Lower leg skin (tissue), 3 donors: ENCODE data around the gene INS.
"Not testable (repeated sequence)": the region's sequence is repeated elsewhere in the genome, so short reads cannot be mapped to it uniquely, and the experiment has no call there.

ENCODE experiments used
- POLR2A ChIP-seq, 2 donors: fragments of 450-650 bp; IDR thresholded peaks; one replicate each; pipeline ENCODE4 v1.6.1; 2016 to 2017; ENCODE audit warnings: antibody characterized with exemption in 2 of 2, mild to moderate bottlenecking in 1 of 2, moderate library complexity in 1 of 2
- TF ChIP-seq, protein P1 (sequence below), 3 donors: fragments of 450-650 bp; IDR thresholded peaks; one replicate each; pipeline ENCODE4 v1.5.1; 2016; ENCODE audit warnings: antibody characterized with exemption in 3 of 3, mild to moderate bottlenecking in 3 of 3, moderate library complexity in 2 of 3

DNA sequence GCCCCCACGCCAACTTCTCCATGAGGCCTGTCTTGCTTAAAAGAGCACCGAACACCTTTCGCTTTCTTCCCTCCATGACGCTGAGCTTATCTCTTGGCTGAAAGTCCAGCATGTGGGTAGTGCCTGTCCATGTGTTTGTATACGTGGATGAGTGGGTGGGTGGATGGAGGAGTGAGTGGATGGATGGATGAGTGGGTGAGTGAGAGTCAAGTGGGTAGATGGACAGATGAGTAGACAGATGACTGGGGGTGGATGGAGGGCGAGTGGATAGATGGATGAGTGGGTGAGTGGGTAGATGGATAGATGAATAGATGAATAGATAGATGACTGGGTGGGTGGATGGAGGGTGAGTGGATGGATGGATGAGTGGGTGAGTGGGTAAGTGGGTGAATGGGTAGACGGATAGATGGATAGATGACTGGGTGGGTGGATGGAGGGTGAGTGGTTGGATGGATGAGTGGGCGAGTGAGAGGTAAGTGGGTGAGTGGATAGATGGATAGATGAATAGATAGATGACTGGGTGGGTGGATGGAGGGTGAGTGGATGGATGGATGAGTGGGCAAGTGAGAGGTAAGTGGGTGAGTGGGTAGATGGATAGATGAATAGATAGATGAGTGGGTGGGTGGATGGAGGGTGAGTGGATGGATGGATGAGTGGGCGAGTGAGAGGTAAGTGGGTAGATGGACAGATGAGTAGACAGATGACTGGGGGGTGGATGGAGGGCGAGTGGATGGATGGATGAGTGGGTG lies 36.1 kb downstream of the INS start:
- TF ChIP-seq POLR2A (IDR thresholded peaks at IDR 0.05): not testable (repeated sequence)
- TF ChIP-seq, protein P1, sequence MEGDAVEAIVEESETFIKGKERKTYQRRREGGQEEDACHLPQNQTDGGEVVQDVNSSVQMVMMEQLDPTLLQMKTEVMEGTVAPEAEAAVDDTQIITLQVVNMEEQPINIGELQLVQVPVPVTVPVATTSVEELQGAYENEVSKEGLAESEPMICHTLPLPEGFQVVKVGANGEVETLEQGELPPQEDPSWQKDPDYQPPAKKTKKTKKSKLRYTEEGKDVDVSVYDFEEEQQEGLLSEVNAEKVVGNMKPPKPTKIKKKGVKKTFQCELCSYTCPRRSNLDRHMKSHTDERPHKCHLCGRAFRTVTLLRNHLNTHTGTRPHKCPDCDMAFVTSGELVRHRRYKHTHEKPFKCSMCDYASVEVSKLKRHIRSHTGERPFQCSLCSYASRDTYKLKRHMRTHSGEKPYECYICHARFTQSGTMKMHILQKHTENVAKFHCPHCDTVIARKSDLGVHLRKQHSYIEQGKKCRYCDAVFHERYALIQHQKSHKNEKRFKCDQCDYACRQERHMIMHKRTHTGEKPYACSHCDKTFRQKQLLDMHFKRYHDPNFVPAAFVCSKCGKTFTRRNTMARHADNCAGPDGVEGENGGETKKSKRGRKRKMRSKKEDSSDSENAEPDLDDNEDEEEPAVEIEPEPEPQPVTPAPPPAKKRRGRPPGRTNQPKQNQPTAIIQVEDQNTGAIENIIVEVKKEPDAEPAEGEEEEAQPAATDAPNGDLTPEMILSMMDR (IDR thresholded peaks at IDR 0.05): not testable (repeated sequence)
